ENCODE results near the gene WBP1. TPM values are rescaled to one million over a fixed set of nuclear protein-coding genes. Genes with fewer than 3 reads are reported as not detected.
"Not testable (repeated sequence)": the region's sequence is repeated elsewhere in the genome, so short reads cannot be mapped to it uniquely, and the experiment has no call there.

Gene WBP1
- total RNA-seq, 1 experiment from 2014 or later: 40.8 TPM

DNA sequence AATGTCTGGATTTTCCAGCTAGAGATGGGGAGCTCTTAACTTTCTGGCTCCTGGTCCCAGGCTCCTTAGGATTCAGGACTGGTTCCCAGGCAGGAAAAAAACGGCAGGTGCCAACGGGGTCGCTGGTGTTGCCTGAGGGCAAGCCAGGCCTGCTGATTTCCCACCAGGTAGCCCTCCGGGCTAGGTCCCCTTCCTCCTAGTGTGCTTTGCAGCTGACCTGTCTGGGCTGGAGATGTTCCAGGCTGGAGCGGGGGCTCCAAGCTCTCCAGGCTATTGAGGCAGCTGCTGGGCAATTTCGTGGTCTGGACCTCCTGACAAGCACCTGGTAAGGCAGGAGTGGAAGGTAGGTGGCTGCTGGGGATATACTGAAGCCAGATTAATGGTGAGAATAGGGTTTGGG, 16.2 kb downstream of the WBP1 start:
- H3K36me3 ChIP-seq: peaks cover 7% of the 10 kb centered on the region; the same call in 1 of the 2 replicates
- peaks cover 3% of the 10 kb centered on the region; the same call in 1 of the 2 replicates for H3K4me1 ChIP-seq
- DNase-seq: no peak
- no peaks in the 10 kb centered on the region for H3K27me3 ChIP-seq
- H3K9me3 ChIP-seq (replicated peaks): no peaks in the 10 kb centered on the region
- no peak overlapping the region for H3K4me3 ChIP-seq
- H3K27ac ChIP-seq: no peak overlapping the region

DNA sequence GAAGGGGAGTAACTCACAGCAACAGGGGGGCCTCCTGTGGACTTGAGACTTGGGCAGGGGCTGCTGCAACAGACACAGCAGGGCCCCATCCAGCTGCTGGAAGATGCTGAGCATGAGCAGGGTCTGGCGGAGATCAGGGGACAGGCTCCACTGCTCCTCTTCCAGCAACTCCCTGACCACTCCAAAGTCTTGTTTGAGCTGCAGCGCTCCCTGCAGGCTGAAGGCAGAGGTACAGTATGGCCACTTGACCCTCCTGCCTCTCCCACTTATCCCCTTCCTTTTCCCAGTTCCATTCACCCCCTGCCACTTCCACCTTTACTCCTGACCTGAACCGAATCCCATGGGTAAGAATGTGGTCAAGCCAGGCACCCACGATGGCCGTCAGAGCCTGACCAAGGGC, 16.7 kb downstream of the WBP1 start:
- no peak overlapping the region for H3K27ac ChIP-seq
- peaks cover 3% of the 10 kb centered on the region; the same call in 1 of the 2 replicates for H3K4me1 ChIP-seq
- H3K9me3 ChIP-seq (replicated peaks): no peaks in the 10 kb centered on the region
- peak; percentile 37 to 51 for DNase-seq
- peaks cover 7% of the 10 kb centered on the region; the same call in 1 of the 2 replicates for H3K36me3 ChIP-seq
- no peaks in the 10 kb centered on the region for H3K27me3 ChIP-seq
- no peak overlapping the region for H3K4me3 ChIP-seq

DNA sequence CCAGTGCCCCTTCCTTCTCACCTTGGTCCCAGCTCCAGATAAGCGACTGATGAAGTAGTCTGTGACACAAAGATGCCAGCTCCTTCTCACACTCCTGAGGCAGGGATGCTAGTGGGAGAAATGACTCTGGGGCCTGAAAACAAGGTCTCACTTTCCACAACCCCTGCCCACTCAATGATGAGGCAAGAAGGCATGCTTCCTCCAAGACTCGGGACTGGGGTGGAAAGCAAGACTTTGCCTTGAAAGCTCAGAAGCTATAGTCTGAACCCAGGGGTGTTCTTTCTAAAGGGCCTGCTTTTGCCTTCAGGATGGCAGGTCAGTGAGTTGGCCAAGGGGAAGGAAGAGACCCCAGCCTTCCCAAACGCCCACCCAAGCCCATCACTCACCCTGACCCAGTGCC, 23.2 kb downstream of the WBP1 start:
- Histone ChIP-seq H3K9me3 (replicated peaks) (no peaks in the 10 kb centered on the region), H3K36me3 (peaks cover 4% of the 10 kb centered on the region; the same call in 1 of the 2 replicates), H3K27ac (no peak overlapping the region), H3K27me3 (no peaks in the 10 kb centered on the region), H3K4me1 (peaks cover 4% of the 10 kb centered on the region), H3K4me3 (peak overlapping the region; percentile 93)
- DNase-seq: no peak

DNA sequence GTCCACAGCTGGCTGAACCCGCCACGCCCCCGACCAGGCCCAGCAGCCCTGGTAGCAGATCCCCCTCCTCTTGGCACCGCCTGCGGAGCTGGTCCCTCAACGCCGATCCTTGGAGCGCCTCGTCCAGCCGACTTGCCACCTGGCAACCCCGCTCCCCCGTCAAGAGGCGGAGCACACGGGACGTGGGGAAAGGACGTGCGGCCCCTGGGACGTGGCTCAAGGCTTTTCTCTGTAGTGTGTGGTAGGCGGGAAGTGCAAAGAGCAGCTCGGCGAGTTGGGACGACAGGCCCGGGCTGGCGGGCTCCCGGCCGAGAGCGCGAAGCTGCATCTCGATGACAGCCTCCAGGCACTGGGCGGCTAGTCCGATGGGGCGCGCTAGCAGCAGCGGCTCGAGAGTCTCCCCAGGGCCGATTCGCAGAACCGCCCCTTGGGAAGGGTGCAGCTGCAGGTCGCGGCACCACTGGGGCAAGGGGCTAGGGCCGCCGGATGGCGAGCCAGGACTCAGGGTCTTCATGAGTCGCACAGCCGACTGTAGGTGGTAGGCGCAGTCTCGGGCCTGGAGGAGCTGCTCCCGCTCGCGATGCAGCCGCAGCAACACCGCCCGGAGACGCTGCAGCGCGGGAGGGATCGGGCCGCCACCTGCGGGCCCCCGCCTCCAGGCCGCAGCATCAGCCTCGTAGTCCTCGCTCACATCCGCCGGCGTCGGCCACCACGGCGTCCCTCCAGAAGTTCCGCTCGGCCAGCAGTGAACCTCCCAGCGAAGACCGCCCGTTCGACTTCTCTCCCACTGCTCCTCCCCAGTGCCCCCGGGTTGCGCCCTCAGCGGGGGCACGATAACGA, 23.9 kb downstream of the WBP1 start:
- Histone ChIP-seq H3K4me1 (peaks cover 4% of the 10 kb centered on the region), H3K27ac (peak overlapping the region; percentile 87)

DNA sequence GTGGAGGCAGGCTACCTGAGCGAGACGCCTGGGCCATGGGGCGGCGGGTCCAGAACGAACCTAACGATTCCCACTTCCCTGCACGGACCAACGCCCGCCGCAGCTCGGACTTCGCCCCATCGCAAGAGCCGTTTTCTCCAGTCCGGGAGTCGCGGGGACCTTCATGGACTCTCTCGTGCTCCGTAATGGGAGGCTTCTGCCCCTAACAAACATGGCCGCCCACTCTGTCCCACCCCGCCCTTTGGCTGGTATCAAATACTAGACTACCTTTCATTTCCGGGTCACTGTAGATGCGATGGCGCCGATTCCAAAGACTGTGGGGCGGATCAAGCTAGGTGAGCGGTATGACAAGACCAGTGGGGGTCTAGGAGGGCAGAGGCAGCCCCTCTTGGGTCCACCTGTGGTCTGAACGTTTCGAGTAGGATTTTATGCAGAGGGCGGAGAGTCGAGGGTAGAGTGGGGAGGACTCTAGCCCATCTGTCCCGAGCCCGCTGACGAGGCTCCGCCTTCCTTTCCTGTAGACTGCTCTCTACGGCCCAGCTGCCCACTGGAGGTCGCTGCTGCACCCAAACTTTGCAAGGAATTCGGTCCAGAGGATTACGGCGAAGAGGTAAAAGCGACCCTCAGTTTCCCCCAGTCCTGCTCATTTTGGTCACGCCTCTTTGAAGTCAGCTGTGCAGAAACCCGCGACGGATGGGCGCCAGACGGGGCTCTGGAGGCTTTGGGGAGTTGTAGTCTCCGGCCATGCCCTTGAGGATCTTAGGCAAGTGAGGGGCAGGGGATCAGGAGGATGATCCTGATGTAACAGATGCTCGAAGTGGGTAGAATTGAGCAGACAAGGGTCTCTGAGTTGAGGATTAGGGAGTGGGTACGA, 24.8 kb downstream of the WBP1 start, which contains the start of the genes CCDC142 and TTC31:
Gene CCDC142, minus strand, starts transcription at position 198 of the 874 bp plus-strand sequence. Its CDS starts 161 bp downstream, at position 37.
Gene TTC31, plus strand, starts transcription at position 281 of the 874 bp plus-strand sequence. Its CDS starts 15 bp downstream, at position 296.
- DNase-seq: peak; percentile 97 to 99
- peaks cover 4% of the 10 kb centered on the region for H3K4me1 ChIP-seq
- H3K36me3 ChIP-seq: peaks cover 4% of the 10 kb centered on the region; the same call in 1 of the 2 replicates
- peak within 1 kb of the TSS; percentile 93 for H3K4me3 ChIP-seq
- no peaks in the 10 kb centered on the region for H3K27me3 ChIP-seq
- no peaks in the 10 kb centered on the region for H3K9me3 ChIP-seq (replicated peaks)
- H3K27ac ChIP-seq: peak within 1 kb of the TSS; percentile 87

More for the DNA sequence above, 23.9 kb downstream of the WBP1 start:
- Histone ChIP-seq H3K27me3 (no peaks in the 10 kb centered on the region), H3K36me3 (peaks cover 4% of the 10 kb centered on the region; the same call in 1 of the 2 replicates), H3K9me3 (replicated peaks) (no peaks in the 10 kb centered on the region), H3K4me3 (peak overlapping the region; percentile 93)
- peak; percentile 52 to 72 for DNase-seq

DNA sequence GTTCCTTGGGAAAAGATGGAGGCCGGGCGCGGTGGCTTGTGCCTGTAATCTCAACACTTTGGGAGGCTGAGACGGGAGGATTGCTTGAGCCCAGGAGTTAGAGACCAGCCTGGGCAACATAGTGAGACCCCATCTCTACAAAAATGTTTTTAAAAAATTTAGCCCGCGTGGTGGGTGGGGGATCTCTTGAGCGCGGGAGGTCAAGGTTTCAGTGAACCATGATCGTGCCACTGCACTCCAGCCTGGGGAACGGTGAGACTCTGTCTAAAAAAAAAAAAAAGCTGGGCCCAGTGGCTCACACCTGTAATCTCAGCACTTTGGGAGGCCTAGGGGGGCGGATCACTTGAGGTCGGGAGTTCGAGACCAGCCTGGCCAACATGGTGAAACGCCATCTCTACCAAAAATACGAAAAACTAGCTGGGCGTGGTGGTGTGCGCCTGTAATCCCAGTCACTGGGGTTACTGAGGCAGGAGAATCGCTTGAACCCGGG, 25.5 kb downstream of the WBP1 start:
- not testable (repeated sequence) for H3K4me1 ChIP-seq; H3K27me3 ChIP-seq; H3K9me3 ChIP-seq (replicated peaks); H3K36me3 ChIP-seq; DNase-seq
- Histone ChIP-seq H3K4me3 (peak overlapping the region; percentile 93), H3K27ac (peak overlapping the region; percentile 87; the same call in 1 of the 2 replicates)

DNA sequence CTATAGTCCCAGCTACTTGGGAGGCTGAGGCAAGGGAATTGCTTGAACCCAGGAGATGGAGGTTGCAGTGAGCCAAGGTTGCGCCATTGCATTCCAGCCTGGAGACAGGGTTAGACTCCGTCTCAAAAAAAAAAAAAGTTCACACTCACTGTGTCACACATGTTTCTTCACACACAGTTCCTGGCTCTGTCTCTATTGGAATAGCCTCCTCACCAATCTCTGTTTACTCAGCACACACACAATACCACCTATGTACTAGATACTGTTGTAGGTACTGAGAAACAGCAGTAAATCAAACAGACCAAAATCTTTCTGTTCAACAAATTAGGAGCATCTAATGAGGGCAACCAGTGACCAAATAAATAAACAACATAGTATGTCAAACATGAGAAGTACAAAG, 27.9 kb downstream of the WBP1 start:
- Histone ChIP-seq H3K36me3 (peaks cover 6% of the 10 kb centered on the region; the same call in 1 of the 2 replicates), H3K4me1 (peaks cover 4% of the 10 kb centered on the region), H3K27me3 (no peaks in the 10 kb centered on the region), H3K27ac (no peak overlapping the region), H3K4me3 (no peak overlapping the region), H3K9me3 (replicated peaks) (no peaks in the 10 kb centered on the region)
- DNase-seq: no peak

DNA sequence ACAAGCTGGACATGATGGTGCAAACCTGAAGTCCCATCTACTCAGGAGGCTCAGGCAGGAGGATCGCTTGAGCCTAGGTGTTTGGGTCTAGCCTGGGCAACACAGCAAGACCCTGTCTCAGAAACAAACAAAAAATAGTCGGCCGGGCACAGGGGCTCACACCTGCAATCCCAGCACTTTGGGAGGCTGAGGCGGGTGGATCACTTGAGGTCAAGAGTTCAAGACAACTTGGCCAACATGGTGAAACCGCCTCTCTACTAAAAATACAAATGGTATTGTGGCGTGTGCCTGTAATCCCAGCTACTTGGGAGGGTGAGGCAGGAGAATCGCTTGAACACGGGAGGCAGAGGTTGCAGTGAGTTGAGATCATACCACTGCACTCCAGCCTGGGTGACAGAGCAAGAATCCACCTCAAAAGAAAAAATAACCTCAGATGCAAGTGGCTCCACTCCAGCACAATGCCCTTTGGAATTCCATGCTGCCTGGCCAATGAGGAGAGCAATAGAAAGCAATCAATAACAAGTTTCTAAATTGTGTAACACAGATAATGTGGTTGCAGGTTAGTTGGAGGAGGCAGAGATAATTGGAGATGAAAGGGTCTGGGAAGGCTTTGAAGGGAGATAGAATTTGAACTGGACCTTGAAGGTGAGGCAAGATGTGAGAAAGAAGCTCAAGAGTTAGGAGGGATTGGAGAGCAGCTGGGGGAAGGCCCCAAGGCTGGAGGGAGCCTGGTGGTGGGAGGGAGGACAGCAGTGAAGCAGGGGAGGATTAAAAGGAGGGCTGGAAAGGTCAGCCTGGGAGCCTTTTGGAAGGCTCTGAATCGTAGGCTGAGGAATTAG, 30.6 kb downstream of the WBP1 start:
- Histone ChIP-seq H3K27me3 (no peaks in the 10 kb centered on the region), H3K36me3 (peaks cover 22% of the 10 kb centered on the region), H3K27ac (no peak overlapping the region), H3K4me3 (no peak overlapping the region), H3K9me3 (replicated peaks) (no peaks in the 10 kb centered on the region), H3K4me1 (no peaks in the 10 kb centered on the region)
- DNase-seq: no peak

DNA sequence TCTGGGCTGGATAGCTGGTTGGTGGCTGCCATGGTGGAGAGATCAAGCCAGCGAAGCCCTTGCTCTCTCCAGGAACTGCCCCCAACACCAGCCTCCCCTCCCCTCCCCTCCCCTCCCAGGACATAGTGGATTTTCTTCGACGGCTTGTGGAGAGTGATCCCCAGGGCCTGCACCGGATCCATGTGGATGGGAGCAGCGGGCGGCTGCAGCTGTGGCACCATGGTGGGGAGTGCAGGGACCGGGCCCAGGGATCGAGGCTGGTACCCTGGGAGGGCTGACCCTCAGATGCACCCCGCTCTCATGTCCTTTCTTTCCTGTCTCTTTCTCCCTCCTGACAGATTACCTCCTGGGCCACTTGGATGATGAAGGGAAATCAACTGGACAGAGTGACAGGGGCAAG, 31.7 kb downstream of the WBP1 start:
- Histone ChIP-seq H3K36me3 (peaks cover 28% of the 10 kb centered on the region), H3K4me3 (no peak overlapping the region)

DNA sequence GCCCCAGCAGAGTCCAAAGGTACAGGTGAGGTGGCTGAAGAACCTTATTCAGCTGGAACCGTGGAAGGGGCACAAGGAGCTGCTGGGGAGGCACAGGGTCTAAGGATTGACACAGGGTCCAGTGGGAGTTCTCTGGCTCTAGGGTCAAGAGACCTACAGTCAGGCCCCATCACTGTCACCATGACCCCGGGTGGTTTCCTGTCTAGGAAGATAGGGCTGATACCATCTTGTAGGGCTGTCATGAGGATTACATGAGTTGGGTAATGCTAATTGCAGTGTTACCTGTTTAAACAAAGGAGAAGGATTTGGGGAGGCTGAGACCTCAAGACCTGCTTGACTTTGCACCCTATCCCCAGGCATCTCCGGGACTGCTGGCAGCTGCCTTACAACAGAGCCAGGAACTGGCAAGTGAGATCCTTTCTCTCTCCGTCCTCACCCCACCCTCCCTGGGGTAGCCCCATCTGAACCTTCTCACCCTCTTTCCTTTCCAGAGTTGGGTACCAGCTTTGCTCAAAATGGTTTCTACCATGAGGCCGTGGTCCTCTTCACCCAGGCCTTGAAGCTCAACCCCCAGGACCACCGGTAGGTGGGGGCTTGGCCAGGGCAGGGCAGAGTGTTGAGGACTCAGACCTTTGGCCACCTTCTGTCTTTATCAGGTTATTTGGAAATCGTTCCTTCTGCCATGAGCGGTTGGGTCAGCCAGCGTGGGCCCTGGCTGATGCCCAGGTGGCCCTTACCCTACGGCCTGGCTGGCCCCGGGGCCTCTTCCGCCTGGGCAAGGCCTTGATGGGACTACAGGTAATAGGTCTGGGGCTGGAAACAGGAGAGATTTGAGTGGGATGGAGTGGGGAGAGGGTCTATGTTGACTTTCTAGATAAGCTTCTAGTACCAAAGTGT, 33.7 kb downstream of the WBP1 start:
- H3K4me1 ChIP-seq: no peaks in the 10 kb centered on the region

More for the DNA sequence above, 31.7 kb downstream of the WBP1 start:
- Histone ChIP-seq H3K27me3 (no peaks in the 10 kb centered on the region), H3K4me1 (no peaks in the 10 kb centered on the region), H3K9me3 (replicated peaks) (no peaks in the 10 kb centered on the region), H3K27ac (no peak overlapping the region)
- no peak for DNase-seq

DNA sequence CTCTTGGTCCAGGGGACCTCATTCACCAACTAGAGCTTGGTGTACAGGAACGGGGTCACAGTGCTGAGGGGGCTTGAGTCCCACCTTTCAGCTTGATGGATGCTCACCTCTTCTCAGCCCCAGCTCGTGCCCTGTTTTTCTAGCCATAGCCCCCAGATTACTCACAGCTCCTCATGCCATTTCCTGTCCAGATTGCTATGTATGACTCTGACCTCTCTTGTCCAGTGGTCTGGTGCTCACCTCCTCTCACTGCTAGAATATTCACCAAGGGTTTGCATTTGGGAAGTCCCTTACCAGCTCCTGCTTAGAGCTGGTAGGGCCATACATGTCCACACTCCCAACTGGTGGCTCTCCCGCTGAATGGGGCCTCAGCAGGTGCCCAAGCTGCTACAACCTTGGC, 35.3 kb downstream of the WBP1 start:
- Histone ChIP-seq H3K4me3 (no peak overlapping the region), H3K27ac (no peak overlapping the region), H3K27me3 (no peaks in the 10 kb centered on the region), H3K9me3 (replicated peaks) (no peaks in the 10 kb centered on the region), H3K4me1 (no peaks in the 10 kb centered on the region), H3K36me3 (peaks cover 28% of the 10 kb centered on the region)
- DNase-seq: no peak

More for the DNA sequence above, 33.7 kb downstream of the WBP1 start:
- no peaks in the 10 kb centered on the region for H3K27me3 ChIP-seq
- H3K9me3 ChIP-seq (replicated peaks): no peaks in the 10 kb centered on the region
- H3K36me3 ChIP-seq: peaks cover 28% of the 10 kb centered on the region
- H3K27ac ChIP-seq: no peak overlapping the region
- no peak overlapping the region for H3K4me3 ChIP-seq
- no peak for DNase-seq

DNA sequence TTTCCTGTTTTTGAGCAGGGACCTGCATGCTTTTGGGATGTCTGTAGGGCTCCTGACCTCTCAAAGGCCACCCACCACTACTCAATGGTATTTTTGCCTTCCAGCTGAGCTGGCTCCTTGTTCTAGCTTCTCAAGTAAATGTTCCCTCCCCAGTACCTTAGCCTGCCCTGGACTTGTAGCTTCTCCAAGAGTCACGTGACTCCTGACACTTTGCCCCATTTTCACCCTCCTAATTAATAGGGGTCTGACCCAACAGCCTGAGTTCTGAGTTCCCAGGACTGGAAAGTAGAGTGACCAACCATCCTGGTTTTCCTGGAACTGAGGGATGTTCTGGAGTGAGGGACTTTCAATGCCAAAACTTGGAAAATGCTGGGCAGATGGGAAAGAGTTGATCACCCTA, 37.2 kb downstream of the WBP1 start:
- H3K27me3 ChIP-seq: no peaks in the 10 kb centered on the region
- no peaks in the 10 kb centered on the region for H3K4me1 ChIP-seq
- H3K9me3 ChIP-seq (replicated peaks): no peaks in the 10 kb centered on the region
- no peak for DNase-seq
- H3K4me3 ChIP-seq: no peak overlapping the region
- no peak overlapping the region for H3K27ac ChIP-seq
- H3K36me3 ChIP-seq: peaks cover 28% of the 10 kb centered on the region
